Measurements from ENCODE around the gene TMEM25.
"Not testable (repeated sequence)": the region's sequence is repeated elsewhere in the genome, so short reads cannot be mapped to it uniquely, and the experiment has no call there.

Gene TMEM25

GRCh38 chr11:118530683-118531596 is at the start of gene TMEM25:
Gene TMEM25, plus strand, starts transcription at chr11:118531192. Its CDS starts 610 bp downstream, at chr11:118531802.
- peak; percentile 56 to 64 for DNase-seq (ENCODE audit: low read depth in 2 of 2)

- DNase-seq (ENCODE audit: low read depth in 2 of 2) = not testable (repeated sequence)
Measured at GRCh38 chr11:118481238-118481637, 49.8 kb upstream of the TMEM25 start.

- no peak for DNase-seq (ENCODE audit: low read depth in 2 of 2)
Measured at GRCh38 chr11:118484405-118484804, 46.6 kb upstream of the TMEM25 start.

GRCh38 chr11:118485273-118485672 is 45.7 kb upstream of the TMEM25 start:
- DNase-seq (ENCODE audit: low read depth in 2 of 2) = no peak

GRCh38 chr11:118488480-118489109 is 42.4 kb upstream of the TMEM25 start:
- peak; percentile 54 to 73 for DNase-seq (ENCODE audit: low read depth in 2 of 2)

GRCh38 chr11:118491041-118491440 is 40.0 kb upstream of the TMEM25 start:
- no peak for DNase-seq (ENCODE audit: low read depth in 2 of 2)

- no peak for DNase-seq (ENCODE audit: low read depth in 2 of 2)
Measured at GRCh38 chr11:118497831-118498230, 33.2 kb upstream of the TMEM25 start.

GRCh38 chr11:118503216-118503615 is 27.8 kb upstream of the TMEM25 start:
- no peak for DNase-seq (ENCODE audit: low read depth in 2 of 2)

GRCh38 chr11:118511601-118512000 is 19.4 kb upstream of the TMEM25 start:
- DNase-seq (ENCODE audit: low read depth in 2 of 2) = no peak

GRCh38 chr11:118514103-118514502 is 16.9 kb upstream of the TMEM25 start:
- no peak for DNase-seq (ENCODE audit: low read depth in 2 of 2)

- DNase-seq (ENCODE audit: low read depth in 2 of 2) = no peak
Measured at GRCh38 chr11:118519549-118519948, 11.4 kb upstream of the TMEM25 start.

- no peak for DNase-seq (ENCODE audit: low read depth in 2 of 2)
Measured at GRCh38 chr11:118521892-118522311, 9.1 kb upstream of the TMEM25 start.

- no peak for DNase-seq (ENCODE audit: low read depth in 2 of 2)
Measured at GRCh38 chr11:118522571-118523072, 8.4 kb upstream of the TMEM25 start.

- no peak for DNase-seq (ENCODE audit: low read depth in 2 of 2)
Measured at GRCh38 chr11:118524356-118524755, 6.6 kb upstream of the TMEM25 start.

GRCh38 chr11:118524757-118525470 is 6.1 kb upstream of the TMEM25 start:
- no peak for DNase-seq (ENCODE audit: low read depth in 2 of 2)

GRCh38 chr11:118526688-118527087 is 4.3 kb upstream of the TMEM25 start:
- no peak for DNase-seq (ENCODE audit: low read depth in 2 of 2)

GRCh38 chr11:118527109-118527508 is 3.9 kb upstream of the TMEM25 start, which contains the start of gene TTC36:
Gene TTC36, plus strand, starts transcription at chr11:118527474. Its CDS starts 21 bp downstream, at chr11:118527495.
- DNase-seq (ENCODE audit: low read depth in 2 of 2) = no peak

GRCh38 chr11:118528511-118528910 is 2.5 kb upstream of the TMEM25 start:
- no peak for DNase-seq (ENCODE audit: low read depth in 2 of 2)

GRCh38 chr11:118529584-118530175 is 1.3 kb upstream of the TMEM25 start:
- no peak for DNase-seq (ENCODE audit: low read depth in 2 of 2)

GRCh38 chr11:118530180-118530682 is 761 bp upstream of the TMEM25 start:
- DNase-seq (ENCODE audit: low read depth in 2 of 2) = no peak

GRCh38 chr11:118531597-118532084 is 649 bp downstream of the TMEM25 start:
- no peak for DNase-seq (ENCODE audit: low read depth in 2 of 2)
